ENCODE data around the gene PLSCR4.
A peak's percentile ranks its signal among the peaks of the same experiment; 100 is the strongest.
"Not testable (repeated sequence)": the region's sequence is repeated elsewhere in the genome, so short reads cannot be mapped to it uniquely, and the experiment has no call there.

Gene PLSCR4

DNA sequence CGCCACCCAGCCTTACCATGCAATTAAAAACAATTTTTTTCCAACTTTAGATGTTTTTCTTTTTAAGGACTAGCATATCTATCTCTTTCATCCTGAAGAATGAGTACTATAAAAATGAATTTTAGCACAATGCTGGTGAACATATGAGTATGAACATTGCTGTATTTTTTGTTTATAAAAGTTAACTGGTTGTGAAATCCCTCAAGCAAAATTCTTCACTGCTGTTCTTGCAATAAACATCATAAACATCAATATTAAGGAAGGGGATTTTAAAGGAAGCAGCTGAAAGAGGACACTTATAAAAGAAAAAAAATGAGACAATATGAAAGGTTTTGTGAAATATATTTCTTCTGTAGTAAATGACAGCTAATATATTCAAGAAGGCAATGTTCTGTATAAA is 3.0 kb downstream of the PLSCR4 start:
- no peak for DNase-seq (ENCODE audit: low read depth, low spot score)

GRCh38 chr3:146246526-146246925 is 4.4 kb downstream of the PLSCR4 start:
- DNase-seq (ENCODE audit: low read depth, low spot score), result no peak

GRCh38 chr3:146243559-146243958 is 7.3 kb downstream of the PLSCR4 start:
- DNase-seq (ENCODE audit: low read depth, low spot score), result no peak

GRCh38 chr3:146241523-146242240 is 9.2 kb downstream of the PLSCR4 start:
- no peak for DNase-seq (ENCODE audit: low read depth, low spot score)

DNA sequence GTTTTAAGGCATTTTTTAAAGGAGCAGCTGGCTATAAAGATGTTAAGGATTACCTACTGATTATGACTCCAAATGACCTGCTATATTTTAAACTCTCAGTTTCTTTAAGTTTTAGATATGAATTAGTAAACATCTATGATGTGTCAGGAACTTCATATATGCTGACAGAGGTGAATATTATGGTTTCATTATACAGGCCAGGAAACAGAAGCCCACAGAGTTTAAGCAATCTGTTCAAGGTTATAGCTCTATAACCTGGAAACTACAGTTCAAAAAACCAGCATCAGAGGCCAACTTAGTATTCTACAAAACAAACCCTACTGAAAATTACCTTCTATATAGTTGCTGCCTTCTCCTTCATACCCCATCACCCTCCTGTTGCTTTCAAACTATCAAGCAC is 17.4 kb downstream of the PLSCR4 start:
- DNase-seq (ENCODE audit: low read depth, low spot score), result no peak

DNA sequence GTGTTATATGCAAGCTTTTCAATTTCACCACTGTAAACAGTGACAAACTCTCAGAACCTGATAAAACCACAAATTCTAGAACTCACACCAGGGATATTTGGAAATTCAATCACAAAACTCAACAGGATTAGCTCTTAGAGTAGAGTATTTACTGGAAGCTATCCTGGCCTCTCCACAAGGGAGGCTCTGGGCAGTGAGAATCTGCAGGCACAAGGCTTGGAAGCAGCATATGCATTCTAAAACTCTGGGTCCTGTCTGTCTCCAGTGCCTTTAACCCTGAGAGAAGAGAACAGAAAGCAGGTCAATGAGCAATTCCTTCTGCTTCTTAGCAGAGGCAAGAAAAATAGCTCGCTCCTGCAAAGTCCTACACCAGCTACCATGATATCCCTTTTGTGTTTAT is 23.4 kb downstream of the PLSCR4 start:
- peak; percentile 13 for DNase-seq (ENCODE audit: low read depth, low spot score)

DNA sequence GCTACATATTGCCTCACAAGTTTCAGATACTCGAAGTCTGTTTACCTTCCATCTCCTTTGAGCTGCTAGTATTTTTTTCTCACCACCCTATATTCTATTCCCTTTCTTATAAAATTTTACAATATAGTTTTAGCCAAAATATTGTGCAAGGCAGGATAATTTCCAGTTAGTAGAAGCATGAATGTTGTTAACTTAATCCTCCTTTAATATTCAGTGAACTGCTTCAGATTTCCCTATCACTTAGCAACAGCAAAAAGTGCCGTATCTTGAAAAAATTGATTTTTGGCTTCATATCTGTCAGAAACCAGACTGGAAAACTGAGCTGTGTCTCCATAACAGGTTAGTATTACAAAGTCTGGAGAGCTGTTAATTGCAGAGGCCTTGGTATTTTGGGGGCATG is 24.0 kb downstream of the PLSCR4 start:
- DNase-seq (ENCODE audit: low read depth, low spot score), result no peak

DNA sequence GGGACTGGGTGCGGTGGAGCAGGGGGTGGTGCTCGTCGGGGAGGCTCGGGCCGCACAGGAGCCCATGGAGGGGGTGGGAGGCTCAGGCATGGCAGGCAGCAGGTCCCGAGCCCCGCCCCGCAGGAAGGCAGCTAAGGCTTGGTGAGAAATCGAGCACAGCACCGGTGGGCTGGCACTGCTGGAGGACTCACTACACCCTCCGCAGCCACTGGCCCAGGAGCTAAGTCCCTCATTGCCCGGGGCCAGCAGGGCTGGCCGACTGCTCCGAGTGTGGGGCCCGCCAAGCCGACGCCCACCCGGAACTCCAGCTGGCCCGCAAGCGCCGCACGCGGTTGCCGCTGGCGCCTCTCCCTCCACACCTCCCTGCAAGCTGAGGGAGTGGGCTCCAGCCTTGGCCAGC is 25.4 kb downstream of the PLSCR4 start:
- DNase-seq (ENCODE audit: low read depth, low spot score), result not testable (repeated sequence)

DNA sequence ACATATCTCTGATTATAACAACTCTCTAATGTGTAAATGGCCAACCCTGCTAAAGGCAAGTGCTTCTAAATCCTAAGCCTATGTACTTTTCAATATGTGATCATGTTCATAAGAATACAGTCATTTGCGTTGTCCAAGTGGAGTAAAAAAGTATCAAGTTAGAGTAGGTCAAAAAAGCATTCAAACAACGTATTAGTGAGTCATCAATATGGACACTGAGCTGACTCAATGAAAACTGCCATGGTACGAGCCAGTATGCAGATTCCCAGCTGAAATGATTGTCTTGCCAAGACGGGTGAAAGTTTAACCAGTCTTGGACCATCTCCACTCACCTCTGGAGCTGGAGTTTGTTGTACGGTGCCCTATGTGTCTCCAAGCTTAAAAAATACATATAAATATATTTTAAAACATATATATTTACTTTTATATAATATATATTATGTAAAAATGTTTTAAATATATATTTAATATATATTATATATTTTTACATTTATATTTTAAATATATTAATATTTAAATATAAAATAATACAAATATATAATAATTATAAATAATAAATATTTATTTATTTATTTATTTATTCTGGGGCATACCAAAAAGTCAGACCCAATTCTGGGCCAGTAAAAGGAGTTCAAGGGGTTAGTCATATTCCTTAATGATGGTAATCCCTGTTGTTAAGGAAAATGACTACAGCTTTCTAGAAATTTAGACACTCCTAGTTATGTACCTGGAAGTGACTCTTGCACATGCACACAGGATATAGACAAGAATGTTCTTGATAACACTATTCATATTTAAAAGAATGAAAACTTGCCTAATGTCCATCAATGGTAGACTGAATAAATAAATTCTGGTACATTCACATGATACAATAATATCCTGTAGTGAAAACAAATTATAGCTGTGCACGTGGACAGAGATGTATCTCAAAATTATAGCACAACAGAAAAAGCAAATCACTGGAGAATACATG is 27.2 kb downstream of the PLSCR4 start:
- DNase-seq (ENCODE audit: low read depth, low spot score), result no peak

DNA sequence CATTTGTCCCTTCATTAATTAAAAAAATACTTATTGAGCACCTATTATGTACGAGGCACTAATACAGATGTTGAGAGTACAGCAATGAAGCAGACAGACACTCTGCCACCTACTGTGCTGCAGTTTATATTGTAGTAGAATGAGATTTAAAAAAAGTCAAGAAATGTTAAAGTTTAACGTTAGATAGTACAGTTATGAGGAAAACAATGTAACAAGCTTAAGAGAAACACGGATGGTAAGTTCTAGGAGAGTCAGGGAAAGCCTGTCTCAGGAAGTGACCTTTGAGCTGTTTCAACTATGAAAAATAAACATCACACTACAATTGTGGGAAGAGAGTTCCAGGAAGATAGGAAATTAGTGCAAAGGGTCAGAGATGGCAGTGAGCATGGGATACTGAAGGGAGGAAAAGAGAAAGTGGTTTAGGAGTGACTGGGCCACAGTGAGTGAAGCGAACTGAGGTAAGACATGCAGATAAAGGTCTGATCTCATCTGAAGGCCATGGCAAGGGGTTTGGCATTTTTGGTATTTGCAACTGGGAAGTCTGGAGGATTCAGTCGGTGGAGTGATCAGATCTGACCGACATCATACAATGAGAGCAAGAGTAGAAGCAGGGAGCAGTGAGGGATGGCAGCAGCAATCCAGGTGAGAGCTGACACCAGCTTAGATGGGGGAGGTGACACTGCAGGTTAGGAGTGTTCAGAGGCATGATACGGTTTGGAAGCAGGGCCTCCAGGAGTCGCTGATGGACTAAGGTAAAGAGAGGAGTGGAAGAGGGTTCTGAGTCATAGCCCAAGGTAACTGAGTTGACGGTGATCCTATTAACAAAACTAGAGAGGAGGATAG is 28.5 kb downstream of the PLSCR4 start:
- peak; percentile 68 for DNase-seq (ENCODE audit: low read depth, low spot score)

DNA sequence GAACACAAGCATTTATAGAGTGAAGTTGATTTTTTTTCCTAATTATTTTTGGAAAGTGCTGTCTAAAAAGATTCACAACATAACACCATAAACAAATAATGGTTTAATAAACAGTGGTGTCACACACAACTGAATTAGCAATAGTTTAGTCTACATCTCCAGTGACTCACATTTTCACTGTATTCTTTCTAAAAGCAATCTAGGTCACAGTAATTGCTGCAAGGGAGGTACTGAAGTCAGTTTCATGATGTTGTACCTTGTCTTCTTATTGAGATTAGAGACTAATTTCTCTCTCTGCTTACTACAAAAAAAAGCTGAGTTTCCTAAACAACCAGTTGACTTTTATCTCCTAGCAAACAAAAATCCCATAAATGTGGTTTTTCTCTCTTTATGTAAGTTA is 29.6 kb downstream of the PLSCR4 start:
- no peak for DNase-seq (ENCODE audit: low read depth, low spot score)

DNA sequence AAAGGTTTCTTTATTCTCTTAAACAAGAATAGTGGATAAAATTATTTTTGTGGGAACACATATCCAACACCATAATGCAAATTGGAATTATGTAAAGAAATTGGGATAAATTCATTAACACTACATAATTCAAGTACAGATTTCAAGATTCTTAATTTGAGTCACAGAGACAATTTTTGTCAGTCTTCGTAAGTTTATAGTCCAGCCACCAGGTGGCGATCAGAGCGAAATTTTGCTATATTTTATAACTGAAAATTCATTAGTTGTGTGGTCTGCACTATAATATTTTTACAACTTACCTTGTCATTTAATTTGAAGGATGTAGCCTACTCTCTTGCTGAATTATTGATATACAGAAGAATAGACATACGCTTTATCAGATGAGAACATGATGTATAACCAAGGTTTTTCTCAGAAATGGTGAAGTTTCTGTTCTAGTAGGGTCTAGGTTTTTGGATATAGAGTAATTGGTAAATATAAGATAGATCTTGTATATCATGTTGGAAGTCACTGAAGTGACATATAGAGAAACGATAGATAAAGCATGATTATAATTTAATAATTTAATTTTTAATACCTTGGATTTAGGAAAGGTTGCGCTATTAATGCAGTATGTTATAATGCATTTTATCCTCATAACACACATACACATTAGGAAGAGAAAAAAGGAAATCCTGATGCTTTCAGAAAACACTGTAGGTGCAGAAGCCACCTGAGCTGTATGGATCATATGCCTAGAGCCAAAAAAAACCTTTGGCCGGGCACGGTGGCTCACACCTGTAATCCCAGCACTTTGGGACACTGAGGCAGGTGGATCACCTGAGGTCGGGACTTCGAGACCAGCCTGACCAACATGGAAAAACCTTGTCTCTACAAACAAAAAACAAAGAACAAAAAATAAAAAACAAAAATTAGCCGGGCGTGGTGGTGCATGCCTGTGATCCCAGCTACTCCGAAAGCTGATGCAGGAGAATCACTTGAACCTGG is 31.7 kb downstream of the PLSCR4 start:
- no peak for DNase-seq (ENCODE audit: low read depth, low spot score)

DNA sequence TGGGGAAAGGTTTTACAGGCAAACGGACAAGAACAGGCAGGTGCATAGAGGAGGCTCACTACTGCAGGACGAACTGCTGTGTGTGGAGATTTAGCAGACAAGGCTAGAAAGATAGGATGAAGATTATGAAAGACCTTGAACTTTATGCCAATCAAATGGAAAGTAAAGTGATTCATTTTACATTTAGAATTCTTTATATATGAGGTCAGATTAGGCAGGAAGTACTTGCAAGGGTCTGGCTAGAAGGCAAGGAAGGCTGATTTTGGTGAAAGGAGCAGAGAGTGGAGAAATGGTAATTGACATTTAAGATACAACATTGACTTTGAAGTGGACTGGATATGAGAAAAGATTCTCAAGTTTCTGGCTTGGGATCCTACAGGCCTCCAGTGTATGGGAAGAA is 33.6 kb downstream of the PLSCR4 start:
- DNase-seq (ENCODE audit: low read depth, low spot score), result no peak

DNA sequence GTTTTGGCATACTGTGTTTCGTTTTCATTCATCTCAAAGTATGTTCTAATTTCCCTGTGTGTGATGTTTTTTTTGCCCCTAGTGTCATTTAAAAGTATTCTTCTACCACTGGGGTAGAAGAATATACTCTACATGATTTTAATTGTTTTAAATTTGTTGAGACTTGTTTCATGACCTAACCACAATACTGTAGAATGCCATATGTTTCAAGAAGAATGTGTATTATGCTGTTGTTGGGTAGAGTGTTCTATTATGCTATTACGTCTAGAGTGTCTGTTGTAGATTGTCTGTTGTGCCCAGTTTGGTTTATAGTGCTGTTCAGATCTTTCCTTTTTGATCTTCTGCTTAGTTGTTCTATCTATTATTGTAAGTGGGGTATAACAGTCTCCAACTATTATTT is 36.4 kb downstream of the PLSCR4 start:
- DNase-seq (ENCODE audit: low read depth, low spot score), result no peak

GRCh38 chr3:146209371-146209770 is 41.5 kb downstream of the PLSCR4 start:
- no peak for DNase-seq (ENCODE audit: low read depth, low spot score)

DNA sequence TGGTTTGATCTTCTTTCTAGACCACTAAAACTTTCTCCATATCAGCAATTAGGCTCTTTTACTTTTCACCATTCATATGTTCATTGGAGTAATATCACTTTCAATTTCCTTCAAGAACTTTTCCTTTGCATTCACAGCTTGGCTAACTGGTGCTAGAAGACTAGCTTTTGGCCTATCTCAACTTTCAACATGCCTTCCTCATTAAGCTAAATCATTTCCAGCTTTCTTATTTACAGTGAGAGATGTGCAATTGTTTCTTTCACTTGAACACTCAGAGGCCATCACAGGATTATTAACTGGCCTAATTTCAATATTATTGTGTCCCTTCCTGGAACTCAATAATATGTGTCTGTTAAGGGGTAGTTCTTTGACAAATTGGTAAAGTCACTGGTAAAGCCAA is 47.1 kb downstream of the PLSCR4 start:
- no peak for DNase-seq (ENCODE audit: low read depth, low spot score)

DNA sequence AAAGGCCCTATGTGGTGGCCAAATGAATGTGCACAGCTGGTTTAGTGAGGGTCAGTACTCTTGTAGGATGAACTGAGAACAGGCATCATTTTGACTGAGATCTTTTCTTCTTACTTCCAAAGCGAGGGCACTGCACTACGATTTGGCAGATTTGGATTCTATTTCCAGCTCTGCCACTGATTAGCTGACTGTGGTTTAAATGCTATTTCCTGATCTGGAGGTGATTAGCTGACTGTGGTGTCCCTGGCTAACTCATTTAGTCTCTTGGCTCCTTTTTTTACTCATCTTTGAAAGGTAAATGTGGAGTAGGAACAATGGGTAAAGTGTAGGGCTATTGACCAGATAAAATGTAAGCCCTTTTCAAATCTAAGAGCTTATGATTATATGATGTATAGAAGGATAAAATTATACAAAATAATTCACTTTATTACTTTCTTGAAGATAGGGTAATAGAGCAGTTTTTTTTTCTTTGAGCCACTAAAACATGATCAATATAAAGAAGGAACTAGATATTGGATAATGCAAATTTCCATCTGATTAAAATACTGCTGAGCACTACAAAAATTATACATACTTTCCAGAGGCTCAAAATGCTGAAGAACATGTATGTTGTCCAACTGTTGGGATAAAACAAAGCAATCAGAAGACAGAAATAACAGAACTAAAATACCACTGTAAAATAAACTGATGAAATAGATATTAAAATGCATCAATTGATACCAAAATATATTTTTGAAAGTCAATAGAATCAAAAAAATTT is 50.3 kb downstream of the PLSCR4 start:
- no peak for DNase-seq (ENCODE audit: low read depth, low spot score)

DNA sequence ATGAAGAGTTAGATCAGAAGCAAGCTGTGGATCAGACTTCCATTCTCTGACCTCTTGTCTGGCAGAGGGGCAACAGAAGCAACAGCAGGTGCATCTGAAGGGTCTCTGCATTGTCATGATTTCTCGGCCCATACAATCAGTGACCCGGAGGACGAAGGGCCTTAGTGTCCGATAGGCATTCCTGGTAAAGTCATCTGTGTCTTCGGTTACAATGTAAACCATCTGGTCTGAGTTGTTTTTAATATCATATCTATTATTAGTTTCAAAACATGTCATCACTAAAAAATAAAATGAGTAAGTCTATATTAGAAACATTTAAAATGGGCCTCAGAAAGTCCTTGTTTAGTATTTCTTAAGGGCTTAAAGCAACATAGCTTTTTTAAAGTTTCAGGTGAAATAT is 51.1 kb downstream of the PLSCR4 start:
- no peak for DNase-seq (ENCODE audit: low read depth, low spot score)

DNA sequence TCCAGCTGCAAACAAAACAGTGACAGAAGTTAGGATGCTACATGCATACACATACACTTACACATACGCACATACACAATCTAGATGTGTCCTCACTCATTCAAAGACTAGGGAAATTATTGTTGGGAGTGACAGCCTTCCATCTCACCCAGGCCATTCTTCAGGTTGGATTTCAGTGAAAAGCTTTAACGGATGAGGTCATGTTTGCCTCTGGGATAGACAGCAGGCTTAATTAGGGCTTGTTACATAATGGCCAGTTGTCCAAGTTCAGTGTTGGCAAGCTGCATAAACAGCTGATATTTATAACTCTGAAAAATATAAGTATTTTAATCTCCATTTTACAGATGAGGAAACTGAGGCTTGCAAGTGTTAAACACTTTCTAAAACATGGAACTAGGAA is 54.1 kb downstream of the PLSCR4 start:
- no peak for DNase-seq (ENCODE audit: low read depth, low spot score)

GRCh38 chr3:146195605-146196004 is 55.3 kb downstream of the PLSCR4 start:
- DNase-seq (ENCODE audit: low read depth, low spot score), result no peak
